HG03095 (cell line): Measurements from ENCODE around the gene POLD1.
"Not testable (repeated sequence)": the region's sequence is repeated elsewhere in the genome, so short reads cannot be mapped to it uniquely, and the experiment has no call there.

Experiments used
- ATAC-seq: cut with Tn5 transposase; IDR thresholded peaks from one replicate; pipeline ENCODE4 v1.9.1; 2021; ENCODE audit warnings: moderate library complexity; ENCODE audit not compliant: unreplicated experiment

Gene POLD1

DNA sequence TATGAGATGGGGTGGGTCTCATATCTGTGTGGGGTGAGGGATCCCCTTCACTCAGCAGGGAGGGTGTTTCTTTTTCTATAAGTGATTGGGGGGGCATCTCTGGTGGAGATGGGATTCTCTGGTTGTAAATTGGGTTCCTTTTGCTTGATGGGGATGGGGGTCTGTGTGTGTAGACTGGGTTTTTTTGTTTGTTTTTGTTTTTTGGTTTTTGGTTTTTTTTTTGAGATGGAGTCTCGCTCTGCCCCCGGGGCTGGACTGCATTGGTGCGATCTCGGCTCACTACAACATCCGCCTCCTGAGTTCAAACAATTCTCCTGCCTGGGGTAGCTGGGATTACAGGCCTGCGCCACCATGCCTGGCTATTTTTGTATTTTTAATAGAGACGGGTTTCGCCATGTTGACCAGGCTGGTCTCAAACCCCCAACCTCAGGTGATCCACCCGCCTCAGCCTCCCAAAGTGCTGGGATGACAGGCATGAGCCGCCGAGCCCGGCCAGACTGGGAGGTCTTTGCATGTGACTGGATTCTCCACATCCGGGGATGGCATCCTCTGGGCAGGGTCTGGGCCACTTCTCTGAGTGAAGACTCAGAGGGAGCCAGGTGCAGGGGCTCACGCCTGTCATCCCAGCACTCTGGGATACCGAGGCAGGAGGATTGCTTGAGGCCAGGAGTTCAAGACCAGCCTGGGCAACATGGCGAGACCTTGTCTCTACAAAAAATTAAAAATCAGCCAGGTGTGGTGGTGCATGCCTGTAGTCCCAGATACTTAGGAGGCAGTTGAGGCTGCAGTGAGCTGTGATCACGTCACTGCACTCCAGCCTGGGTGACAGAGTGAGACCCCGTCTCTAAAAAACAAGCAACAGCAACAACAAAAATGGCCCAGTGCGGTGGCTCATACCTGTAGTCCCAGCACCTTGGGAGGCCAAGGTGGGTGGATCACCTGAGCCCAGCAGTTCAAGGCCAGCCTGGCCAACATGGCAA lies 49.3 kb downstream of the POLD1 start:
- no peak for ATAC-seq

GRCh38 chr19:50434525-50434924 lies 50.4 kb downstream of the POLD1 start:
- ATAC-seq, result no peak

DNA sequence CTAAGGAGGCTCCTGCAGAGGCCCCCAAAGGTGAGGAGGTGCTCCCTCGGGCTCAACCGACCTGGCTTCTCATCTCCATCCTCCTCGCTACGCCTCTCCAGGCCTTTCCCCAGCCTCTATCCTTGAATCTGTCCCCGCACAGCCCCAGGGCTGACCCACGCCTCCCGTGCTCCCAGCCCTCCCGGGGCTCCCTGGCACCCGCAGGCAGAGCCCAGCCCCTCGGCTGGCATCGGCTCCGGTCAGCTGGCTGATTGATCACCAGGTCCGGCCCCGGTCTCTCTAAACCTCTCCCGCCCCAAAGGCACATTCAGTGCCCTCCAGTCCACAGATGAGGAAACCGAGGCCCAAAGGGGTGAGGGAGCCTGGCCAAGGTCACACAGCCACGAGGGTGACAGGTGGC lies 51.1 kb downstream of the POLD1 start:
- no peak for ATAC-seq

GRCh38 chr19:50435627-50436026 lies 51.5 kb downstream of the POLD1 start:
- ATAC-seq, result no peak

DNA sequence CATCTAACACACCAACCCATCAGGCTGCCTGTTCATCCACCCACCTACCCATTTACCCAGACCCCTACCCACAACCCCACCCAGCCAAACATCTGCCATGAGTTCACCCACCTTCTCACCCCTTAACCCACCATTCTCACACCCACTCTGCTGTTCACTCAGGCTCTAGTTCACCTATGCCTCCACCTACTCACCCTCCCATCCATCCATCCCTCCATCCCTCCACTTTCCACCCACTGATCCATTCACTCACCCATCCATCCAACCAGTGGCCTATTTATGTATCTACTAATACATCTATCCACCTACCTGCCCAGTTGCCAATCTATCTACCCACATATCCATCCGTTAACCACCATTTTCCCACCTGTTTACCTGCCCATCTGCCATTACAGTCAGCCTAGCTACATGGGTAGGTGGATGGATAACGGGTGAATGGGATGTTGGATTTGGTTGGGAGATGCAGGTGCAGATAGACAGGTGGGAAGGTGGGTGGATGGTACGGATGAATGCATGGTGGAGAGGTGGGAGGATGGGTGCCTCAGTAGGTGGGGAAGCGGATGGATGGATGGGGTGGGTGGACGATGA lies 53.8 kb downstream of the POLD1 start:
- no peak for ATAC-seq

DNA sequence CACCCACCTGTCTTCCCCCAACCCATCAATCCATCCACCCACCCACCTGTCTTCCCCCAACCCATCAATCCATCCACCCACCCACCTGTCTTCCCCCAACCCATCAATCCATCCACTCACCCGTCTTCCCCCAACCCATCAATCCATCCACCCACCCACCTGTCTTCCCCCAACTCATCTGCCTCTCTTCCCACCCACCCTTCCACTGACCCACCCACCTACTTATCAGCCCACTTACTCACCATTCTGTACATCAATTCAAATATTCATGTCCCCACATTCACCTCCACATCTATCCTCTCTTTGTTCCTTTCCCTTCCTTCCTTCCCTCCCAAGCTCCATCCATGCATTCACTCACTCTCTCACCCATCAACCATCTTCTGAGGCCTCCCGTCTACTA lies 55.0 kb downstream of the POLD1 start:
- ATAC-seq, result not testable (repeated sequence)

DNA sequence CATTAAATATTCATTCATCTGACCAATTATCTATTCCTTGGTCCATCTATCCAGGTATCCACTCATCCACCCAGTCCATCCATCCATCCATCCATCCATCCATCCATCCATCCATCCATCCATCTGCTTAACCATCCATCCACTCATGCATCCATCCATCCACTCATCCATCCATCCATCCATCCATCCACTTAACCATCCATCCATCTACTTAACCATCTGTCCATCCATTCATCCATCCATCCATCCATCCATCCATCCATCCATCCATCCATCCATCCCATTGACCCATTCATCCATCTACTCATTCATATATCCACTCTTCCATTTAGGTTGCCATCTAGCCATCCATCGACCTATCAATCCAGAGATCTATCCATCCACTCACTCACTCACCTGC lies 59.9 kb downstream of the POLD1 start:
- ATAC-seq, result no peak

DNA sequence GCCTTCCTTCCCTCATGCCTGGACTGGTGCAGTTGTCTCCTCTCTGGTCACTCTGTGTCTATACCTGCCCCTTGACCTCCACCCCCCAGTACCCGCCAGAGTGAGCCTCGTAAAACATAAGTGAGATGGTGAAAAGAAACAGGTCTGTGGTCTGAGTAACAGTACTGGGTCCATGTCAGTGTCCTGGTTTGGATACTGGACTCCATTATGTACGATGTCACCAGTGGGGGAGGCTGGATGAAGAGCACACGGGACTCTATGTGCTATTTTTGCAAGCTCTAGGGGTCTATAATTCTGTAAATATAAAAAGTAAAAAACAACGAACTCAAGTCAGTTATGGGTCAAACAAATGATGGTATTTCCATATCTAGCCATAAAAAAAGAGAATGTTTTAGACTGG lies 62.9 kb downstream of the POLD1 start:
- no peak for ATAC-seq

GRCh38 chr19:50447750-50448149 lies 63.6 kb downstream of the POLD1 start:
- ATAC-seq, result no peak

DNA sequence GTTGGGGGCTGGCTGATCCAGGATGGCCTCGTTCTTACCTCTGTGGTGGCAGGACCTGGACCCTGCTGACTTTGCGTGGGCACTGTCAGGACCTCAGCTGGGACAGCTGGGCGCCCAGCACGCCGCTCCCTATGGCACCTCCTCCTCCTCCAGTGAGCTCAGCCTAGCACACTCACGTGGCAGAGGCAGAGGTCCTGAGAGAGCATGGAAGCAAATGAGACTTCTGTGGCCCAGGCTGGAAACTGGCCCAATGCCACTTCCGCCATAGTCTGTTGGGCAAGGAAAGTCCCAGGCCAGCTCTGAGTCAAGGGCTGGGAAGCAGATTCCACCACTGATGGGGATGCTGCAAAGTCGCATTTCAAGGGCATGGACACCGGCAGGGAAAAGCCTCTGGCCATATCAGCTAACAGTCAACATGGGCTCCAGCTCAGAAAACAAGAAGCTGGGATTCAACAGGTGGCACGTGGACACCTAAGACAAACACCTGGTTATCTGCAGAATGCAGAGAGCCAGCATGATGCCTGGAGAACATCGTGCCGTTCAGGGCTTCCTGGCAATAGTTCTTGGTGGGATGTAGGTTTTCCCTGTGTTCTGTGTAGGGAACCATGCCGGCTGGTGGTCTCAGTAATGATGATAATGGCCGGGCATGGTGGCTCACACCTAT lies 65.2 kb downstream of the POLD1 start:
- ATAC-seq, result no peak

DNA sequence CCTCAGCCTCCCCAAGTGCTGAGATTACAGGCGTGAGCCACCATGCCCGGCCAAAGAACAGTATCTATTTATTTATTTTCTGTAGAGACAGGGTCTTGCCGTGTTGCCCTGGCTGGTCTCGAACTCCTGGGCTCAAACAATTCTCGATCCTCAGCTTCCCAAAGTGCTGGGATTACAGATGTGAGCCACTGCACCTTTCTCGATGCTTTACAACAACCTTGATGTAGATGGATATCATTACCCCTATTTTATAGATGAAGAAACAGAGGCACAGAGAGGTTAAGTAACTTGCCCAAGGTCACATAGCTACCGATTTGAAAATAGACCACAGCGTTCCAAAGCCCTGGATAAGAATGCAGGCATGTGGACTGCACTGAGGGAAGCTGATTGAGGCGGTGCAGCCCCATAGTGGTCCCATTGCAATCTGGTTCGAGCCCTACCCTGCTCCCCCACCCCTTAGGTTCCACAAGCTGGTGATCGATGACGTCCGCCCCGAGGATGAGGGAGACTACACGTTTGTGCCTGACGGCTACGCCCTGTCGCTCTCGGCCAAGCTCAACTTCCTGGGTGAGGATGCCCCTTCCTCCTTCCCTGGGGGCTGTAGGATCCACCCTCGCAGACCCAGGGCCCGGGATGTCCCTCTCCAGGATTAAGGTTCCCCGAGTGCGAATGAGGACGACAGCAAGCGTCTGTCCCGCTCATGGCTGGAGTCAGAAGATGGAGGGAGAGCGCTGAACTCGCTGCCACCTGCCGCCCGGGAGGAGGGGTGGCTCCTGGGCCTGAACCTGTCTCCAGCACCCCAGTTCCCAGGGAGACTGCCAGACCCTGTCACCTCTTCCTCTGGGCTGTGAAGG lies 66.4 kb downstream of the POLD1 start:
- no peak for ATAC-seq

GRCh38 chr19:50451223-50451534 lies 67.0 kb downstream of the POLD1 start:
- ATAC-seq, result no peak

DNA sequence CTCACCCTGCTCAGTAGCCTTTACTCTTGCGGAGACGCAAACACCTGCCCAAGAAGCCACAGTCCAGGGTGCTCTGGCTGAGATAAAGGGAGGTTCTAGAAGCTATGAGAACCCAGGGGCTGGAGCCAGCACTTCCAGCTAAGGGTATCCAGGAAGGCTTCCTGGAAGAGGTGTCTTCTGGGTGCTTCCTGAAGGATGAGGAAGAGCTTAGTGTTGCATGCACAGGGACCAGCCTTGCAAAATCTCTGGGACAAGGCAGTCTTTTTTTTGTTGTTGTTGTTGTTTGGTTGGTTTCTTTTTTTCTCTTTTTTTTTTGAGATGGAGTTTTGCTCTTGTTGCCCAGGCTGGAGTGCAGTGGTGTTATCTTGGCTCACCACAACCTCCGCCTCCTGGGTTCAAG lies 69.1 kb downstream of the POLD1 start:
- ATAC-seq, result no peak

- no peak for ATAC-seq
These were observed 71.8 kb downstream of the POLD1 start for GRCh38 chr19:50455992-50456391.

- ATAC-seq, result no peak
These were observed 73.2 kb downstream of the POLD1 start for GRCh38 chr19:50457300-50457699.

DNA sequence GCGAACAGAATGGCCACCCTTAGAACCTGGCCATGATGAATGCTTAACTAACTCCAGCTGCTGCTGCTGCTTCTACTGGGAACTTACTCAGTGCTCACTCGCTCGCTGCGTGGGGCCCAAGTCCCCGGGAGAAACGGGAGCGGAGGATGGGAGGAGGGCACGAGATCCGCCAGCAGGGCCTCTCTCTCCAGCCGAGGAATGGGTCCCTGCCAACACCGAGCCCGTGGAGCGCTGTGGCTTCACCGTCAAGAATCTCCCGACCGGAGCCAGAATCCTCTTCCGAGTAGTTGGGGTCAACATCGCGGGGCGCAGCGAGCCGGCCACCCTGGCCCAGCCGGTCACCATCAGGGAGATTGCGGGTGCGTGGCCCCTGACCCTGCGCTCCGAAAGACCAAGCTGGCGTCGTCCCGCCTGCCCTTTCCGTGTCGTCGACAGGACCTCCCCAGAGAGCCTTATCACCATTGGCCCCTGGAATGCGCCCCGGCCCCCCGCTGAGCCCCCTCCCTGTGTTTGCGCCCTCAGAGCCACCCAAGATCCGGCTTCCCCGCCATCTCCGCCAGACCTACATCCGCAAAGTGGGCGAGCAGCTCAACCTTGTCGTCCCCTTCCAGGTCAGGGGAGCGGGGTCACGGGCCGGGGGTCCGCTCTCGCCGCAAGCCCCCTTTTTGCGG lies 74.4 kb downstream of the POLD1 start:
- ATAC-seq, result no peak

DNA sequence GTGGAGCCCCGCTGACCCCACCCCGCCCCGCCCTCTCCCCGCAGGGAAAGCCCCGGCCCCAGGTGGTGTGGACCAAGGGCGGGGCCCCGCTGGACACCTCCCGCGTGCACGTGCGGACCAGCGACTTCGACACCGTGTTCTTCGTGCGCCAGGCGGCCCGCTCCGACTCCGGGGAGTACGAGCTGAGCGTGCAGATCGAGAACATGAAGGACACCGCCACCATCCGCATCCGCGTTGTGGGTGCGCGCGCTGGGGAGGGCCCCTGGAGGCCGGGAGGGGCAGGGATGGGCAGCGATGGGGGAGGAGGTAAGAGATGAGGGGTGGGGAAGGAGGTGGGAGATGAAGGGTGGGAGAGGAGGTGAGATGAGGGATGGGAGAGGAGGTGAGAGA lies 74.9 kb downstream of the POLD1 start:
- no peak for ATAC-seq

DNA sequence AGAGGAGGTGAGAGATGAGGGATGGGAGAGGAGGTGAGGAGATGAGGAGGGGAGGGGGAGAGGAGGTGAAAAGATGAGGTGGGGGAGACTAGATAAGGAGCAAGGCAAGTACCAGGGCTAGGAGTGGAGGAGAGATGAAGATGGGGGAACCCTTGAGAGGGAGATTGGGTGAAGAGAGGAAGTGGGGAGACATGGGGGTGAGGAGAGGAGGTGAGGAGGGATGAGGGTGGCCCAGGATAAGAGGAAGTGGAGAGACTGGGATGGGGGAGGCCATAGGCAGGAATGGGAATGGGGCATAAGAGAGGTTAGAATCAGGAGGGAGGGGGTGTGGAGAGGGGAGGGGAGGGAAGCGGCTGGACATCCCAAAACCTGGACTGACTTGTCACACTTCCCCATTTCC lies 75.5 kb downstream of the POLD1 start:
- ATAC-seq, result no peak

DNA sequence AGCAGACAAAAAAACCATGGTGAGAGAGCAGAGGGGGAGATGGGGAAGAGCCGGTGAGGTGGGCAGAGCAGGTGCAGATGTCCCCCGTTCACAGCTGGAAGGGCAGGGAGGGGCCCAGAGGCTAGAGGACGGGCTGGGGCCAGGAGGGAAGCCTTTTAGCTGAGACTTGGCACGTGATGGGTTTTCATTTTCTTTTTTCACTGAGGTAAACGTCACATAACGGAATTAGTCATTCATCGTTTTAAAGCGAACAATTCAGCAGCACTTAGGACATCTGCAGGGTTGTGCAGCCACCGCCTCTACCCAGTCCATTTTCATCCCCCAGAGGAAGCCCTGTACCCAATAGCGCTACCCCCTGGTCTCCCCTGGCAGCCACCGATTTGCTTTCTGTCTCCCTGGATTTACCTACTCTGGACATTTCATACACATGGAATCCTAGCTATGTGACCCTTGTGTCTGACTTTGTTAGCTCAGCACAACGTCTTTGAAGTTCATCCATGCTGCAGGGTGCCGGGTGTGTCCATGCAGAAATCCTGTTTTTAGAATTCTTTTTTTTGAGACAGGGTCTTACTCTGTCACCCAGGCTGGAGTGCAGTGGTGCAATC lies 76.1 kb downstream of the POLD1 start:
- peak; percentile 58 for ATAC-seq
